Stimulated activated CD8-positive, alpha-beta memory T cell treated with anti-CD3 and anti-CD28 coated beads, Interleukin-4, amount 100 ng/mL, for 48 hours (primary cell): Measurements from ENCODE around the gene PDE2A.

Experiments
- DNase-seq: peaks from one replicate; pipeline ENCODE4 v3.0.0-alpha.2; 2020

The PDE2A gene

GRCh38 chr11:72704028-72704782 lies 30.0 kb upstream of the PDE2A start:
- DNase-seq = no peak

GRCh38 chr11:72703267-72704008 lies 29.2 kb upstream of the PDE2A start:
- no peak for DNase-seq

GRCh38 chr11:72702577-72703241 lies 28.5 kb upstream of the PDE2A start:
- DNase-seq = no peak

DNA sequence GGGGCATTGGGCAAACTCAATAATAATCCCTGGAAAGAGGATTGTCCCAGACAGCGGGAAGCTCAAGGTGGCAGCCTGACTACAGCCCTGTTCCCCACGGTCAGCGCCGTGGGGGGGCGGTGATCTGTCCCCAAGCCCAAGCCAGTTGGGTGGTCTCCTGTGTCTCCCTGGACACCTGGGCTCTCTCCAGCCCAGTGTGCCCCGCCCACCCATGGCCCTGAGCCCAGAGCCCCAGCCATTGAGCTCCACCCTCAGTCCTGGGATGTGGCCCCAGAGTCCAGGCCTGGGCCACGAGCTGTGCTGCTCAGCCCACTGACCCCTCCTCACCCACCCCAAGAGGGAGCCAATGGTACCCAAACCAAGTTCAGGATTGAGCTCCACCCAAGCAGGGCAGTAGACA lies 27.9 kb upstream of the PDE2A start:
- no peak for DNase-seq

DNA sequence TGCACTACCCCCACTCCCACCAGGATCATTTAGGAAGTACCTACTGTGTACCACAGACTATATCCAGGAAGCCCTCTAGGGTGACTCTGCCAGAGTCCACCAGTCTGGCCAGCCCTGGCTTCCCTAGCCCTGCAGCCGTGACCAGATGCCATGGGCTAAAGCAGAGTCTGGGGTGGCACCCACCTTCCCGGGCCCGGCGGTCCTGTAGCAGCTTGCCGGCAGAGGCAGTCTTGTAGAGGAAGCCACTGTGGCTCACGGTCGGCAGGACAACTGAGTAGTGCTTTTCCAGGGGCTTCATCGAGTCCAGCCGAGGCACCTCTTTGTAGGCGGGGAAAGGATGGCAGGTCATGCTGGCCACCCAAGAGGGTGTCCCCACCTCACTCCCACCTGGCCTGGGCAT lies 27.2 kb upstream of the PDE2A start:
- DNase-seq = no peak

- no peak for DNase-seq
These were observed 25.9 kb upstream of the PDE2A start for GRCh38 chr11:72700146-72700545.

DNA sequence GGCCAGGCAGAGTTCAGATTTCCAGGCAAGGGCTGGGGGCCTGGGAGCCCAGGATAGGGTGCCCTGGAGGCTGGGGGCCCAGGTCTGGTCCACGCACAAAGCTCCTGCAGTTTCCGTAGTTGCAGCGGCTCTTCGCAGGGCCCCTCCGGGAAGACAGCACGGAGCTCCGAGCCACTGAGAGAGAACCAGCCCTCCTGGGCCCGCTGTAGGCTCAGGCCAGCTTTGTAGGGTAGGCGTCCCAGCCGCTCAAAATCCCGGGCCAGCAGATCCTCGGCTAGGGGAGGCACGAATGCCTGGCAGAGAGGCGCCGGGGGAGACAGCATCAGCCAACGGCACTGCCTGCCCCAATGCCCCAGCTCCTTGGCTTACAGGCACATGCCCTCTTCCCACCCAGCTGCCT lies 23.6 kb upstream of the PDE2A start:
- no peak for DNase-seq

DNA sequence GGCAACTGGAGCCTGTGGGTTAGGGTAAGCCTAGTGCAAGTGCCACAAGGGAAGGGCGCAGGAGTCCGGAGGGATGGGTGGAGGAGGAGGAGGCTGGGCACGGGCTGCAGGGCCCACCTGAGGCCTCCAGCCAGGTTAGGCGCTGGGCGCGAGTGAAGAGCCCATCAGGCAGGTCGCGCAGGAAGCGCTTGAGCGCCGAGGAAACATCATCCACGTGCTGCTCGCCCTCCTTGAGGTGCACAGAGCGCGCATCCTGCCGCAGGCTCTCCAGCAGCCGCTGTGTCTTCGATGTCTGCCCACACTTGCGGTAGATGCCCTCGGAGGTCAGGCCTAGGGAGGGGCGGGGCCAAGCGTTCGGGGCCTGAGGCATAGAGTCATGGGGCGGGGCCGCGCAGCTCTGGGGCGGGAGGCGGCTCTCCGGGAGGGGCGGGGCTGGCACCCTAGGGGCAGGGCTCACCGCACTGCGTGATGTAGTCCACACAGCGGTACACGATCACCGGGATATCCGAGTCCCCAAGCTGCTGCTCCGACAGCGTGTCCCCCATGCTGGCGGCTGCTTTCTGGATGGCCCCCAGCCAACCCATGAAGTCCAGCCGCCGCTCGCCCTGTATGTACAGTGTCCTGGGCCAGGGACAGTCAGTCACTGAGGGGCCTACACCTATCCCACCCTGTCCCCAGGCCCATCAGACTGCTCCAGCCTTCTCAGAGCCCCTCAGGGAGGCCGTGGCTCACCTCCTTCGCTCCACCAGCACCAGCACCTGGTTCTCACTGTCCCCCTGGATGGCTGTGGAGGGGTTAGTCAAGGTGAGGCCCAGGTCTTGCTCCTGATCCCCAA lies 22.9 kb upstream of the PDE2A start:
- DNase-seq = no peak

DNA sequence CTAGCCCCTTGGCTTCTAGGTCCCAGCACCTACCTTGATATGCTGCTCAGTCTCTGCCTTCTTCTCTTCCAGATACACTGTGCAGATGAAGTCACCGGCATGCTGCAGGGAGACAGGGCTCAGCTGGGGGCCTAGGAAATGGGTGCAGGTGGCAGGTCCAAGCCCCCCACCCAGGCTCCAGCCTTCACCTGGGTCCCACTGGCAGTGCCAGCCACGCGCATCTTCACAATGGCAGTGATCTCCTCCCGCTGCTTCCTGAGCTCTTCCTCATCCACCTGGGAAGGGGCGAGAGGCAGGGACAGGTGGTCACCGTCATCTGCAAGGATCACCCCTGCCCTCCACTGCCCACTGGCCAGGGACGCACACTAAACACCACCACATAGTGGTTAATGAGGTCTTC lies 21.1 kb upstream of the PDE2A start:
- no peak for DNase-seq

DNA sequence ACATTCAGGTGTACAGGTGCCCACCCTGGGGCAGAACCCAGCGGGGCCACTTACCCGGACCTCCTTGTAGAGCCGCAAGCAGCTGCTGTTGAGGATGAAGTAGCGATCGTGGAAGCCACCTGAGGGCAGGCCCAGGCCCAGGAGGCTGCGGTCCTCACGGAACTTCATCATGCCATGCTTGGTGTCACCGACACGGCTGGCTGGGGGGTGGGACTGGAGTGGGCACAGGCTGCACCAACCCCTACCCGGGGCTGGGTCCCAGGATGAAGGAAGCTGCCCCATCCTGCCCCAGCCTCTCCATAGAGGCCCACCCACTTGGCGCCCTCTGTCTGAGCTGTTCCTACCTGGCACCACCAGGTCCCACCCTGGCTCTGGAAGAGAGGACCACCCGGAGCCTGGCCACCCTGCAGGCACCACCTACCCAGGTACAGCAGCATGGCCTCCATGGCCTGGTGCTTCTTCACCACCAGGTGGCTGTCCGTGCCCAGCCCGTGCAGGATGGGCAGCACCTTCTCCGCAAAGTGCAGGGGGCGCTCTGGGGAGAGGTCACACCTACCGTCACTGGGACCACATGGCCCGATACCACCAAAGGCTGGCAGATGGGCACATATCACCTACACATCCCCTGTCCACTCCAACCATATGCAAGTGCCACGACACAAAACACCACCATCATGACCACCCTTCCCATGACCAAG lies 19.2 kb upstream of the PDE2A start:
- DNase-seq = no peak

DNA sequence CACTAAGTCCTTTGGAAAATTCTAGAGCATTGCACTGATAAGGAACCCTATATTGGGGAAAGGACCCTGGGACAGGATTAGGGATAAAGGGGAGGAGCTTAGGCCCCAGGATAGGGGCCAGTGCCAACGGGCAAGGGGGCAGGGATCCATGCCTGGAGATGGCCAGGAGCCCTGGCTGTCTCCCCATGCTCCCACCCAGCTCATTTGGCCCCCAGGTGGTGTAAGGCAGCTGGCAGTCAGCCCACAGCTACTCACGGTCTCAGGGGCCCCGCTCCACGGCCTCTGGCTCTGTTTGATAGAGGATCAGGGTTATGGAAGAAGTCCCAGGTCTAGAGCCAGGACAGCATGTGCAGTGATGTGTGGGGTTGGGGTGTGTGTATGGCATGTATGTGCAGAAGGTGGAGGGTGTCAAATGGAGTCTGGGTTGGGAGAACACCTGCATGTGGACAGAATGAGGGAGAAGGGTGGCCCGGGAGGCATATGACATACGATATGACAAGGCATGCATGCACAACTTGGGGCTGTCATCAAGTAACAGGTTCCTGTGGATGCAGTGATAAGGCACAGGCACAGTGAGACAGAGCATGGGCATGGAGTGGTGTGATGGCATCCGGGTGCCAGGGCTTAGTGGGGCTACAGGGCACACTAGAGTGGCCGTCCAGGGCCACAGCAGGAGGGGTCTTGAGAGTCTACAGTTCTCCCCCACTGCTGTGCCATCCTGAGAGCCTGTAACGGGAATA lies 18.4 kb upstream of the PDE2A start:
- no peak for DNase-seq

- DNase-seq = no peak
These were observed 15.9 kb upstream of the PDE2A start for GRCh38 chr11:72690166-72690565.

GRCh38 chr11:72688929-72689328 lies 14.7 kb upstream of the PDE2A start:
- DNase-seq = no peak

DNA sequence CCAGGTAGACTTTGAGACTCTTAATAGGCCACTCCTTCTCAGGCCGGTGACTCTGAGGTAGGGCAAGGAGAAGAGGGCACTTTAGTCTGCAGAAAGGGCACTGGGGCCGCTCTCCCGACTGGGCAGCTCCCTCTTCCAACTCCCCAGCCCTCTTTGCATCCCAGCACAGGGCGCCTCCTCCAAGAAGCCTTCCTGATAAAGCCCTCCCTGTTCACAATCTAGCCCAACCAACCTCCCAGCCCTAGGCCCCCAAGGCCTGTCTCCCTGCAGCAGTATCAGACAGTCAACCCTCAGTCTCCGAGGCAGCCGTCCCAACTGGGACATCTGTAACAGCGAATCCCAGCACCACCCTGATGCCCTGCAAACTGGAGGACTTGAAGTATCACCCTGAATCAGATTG lies 14.3 kb upstream of the PDE2A start:
- DNase-seq = no peak

DNA sequence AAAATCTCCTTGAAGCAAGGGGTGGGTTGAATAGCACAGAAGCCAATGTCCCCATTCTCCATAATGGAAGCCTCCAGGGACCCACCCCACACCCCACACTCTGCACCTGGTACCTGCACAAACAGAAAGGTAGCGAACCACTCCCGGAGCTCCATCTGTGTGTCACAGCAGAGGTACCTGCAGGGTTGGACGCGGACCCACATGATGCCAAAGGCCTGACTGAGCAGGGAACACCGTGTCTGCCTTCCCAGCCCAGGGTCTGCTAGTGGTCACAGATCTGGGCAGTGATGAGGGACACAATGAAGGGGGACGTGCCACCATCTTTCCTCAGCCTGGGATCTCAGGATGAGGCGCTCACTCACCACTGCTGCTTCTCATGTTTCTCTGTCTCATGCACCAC lies 13.1 kb upstream of the PDE2A start:
- no peak for DNase-seq

DNA sequence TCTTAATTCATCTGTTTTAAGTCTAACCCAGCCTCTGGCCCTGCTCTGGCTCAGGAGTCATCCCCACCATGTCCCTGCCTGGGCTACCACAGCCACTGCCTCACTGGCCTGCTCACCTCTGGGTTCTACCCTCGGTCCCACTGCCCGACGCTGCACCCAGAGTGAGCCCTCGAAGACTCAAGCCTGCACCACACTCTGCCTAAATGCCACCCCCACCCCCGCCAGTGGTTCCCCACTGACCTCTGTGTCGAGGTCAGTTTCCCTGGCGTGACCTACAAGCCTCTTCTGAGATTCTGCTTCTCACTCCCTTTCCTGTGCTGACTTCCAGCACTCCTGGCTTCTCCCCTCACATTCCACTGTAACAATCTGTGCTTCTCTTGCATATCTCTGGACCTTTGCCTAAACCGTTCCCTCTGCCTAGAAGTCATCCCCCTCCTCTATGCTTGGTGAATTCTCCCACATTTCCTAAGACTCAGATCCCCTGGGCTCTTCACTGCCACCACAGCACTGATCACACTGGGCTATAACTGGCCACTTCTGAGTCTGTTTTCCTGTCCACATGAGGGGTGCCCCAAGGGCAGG lies 12.5 kb upstream of the PDE2A start:
- no peak for DNase-seq

GRCh38 chr11:72685560-72686480 lies 11.6 kb upstream of the PDE2A start:
- DNase-seq = peak; percentile 82

DNA sequence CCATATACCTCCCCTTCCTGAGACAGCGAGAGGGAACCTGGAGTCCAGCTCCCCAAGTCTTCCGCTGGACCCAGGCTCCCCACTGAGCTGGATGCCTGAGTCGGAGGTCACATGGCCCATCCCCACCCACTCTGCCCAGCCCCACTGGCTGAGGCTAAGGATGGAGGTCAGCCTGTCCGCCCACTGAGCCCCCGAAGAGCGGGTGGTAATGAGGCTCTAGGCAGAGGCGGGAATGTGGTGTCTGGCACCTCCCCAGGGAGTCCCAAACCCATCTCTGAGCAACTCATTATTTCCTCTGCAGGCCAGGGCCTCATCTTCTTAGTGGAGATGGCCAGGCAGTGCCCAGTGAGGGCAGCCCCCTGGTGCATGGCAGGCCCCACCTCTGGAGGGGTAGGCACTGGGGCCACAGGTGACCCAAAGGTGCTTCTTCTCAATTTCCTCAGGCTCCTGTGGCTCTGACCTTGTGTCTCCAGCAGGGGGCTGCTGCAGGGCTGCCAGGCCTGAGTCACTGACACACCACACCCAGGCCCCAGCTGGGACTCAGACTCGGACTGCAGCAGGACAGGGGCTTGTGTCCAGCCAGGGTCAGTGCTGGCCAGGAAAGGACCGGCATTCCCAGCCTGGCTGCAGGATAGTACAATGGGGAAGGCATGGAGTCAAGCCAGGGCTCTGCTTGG lies 10.2 kb upstream of the PDE2A start:
- DNase-seq = peak; percentile 68

DNA sequence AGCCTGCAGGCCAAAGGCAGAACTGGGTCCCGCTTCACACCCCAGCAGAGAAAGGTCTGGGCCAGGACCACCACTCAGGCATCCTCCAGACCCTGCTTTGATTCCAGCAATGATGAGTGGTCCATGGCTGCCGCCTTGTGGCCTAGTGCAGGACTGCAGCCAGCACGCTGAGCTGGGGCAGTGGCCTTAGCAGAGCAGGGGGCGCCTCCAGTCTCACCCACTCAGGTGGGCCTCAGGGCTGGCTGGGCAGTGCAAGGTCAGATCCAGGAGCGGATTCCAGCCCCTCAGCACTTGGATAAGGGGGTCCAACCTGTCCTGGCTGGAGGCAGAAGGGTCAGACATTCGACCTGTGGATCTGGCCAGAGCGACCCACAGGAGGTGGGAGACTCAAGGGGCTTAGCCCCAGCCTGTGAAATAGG lies 9.6 kb upstream of the PDE2A start:
- DNase-seq = peak; percentile 88

DNA sequence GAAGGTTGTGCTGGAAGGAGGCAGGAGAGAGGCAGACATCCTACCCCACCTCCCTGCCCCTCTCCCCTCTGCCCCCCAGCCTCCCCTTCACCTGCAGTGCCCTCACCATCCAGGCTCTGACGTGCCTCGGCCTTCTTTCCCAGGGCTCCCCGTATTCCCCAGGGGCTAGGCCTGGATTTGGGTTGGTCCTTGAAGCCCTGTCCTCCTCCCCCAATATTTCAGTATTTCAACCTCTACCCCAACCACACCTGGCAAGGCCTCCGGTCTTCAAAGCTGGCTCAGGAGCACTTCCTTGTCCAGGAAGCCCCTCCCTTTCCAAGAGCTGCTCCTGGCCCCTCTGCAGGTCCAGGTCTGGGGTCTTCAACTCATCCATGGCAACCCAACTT lies 8.6 kb upstream of the PDE2A start:
- no peak for DNase-seq
